Measurements from ENCODE around the gene NCAPH2.

The NCAPH2 gene

GRCh38 chr22:50567721-50568252, 59.8 kb downstream of the NCAPH2 start:
- Histone ChIP-seq H3K4me1 (ENCODE audit: control insufficient read depth in 1 of 2, insufficient read depth in 1 of 2, low read depth in 1 of 2, low read length in 1 of 2) (peaks cover 11% of the 10 kb centered on the region in 2 experiments), H3K36me3 (peaks cover 54% of the 10 kb centered on the region), H3K4me3 (ENCODE audit: low read depth in 1 of 2, low read length in 1 of 2) (no peak overlapping the region), H3K27me3 (peaks cover 21% of the 10 kb centered on the region), H3K27ac (no peak overlapping the region), H3K9me3 (no peaks in the 10 kb centered on the region)
- no peak for TF ChIP-seq CTCF (IDR thresholded peaks at IDR 0.05)

- Histone ChIP-seq H3K4me1 (ENCODE audit: control insufficient read depth in 1 of 2, insufficient read depth in 1 of 2, low read depth in 1 of 2, low read length in 1 of 2) (peaks cover 3% of the 10 kb centered on the region in 2 experiments), H3K36me3 (peaks cover 62% of the 10 kb centered on the region), H3K27ac (no peak overlapping the region), H3K27me3 (peaks cover 19% of the 10 kb centered on the region), H3K4me3 (ENCODE audit: low read depth in 1 of 2, low read length in 1 of 2) (no peak overlapping the region), H3K9me3 (no peaks in the 10 kb centered on the region)
- TF ChIP-seq CTCF (IDR thresholded peaks at IDR 0.05), result no peak
These were observed 60.6 kb downstream of the NCAPH2 start for GRCh38 chr22:50568626-50569025.

- Histone ChIP-seq H3K36me3 (peaks cover 67% of the 10 kb centered on the region), H3K27me3 (peaks cover 15% of the 10 kb centered on the region), H3K9me3 (no peaks in the 10 kb centered on the region), H3K27ac (no peak overlapping the region), H3K4me1 (ENCODE audit: control insufficient read depth in 1 of 2, insufficient read depth in 1 of 2, low read depth in 1 of 2, low read length in 1 of 2) (no peaks in the 10 kb centered on the region), H3K4me3 (ENCODE audit: low read depth in 1 of 2, low read length in 1 of 2) (no peak overlapping the region)
- no peak for TF ChIP-seq CTCF (IDR thresholded peaks at IDR 0.05)
These were observed 61.0 kb downstream of the NCAPH2 start for GRCh38 chr22:50569041-50569459.

GRCh38 chr22:50569896-50570535, 62.0 kb downstream of the NCAPH2 start:
- peaks cover 72% of the 10 kb centered on the region for H3K36me3 ChIP-seq
- H3K4me1 ChIP-seq (ENCODE audit: control insufficient read depth in 1 of 2, insufficient read depth in 1 of 2, low read depth in 1 of 2, low read length in 1 of 2), result no peaks in the 10 kb centered on the region
- no peak for TF ChIP-seq CTCF (IDR thresholded peaks at IDR 0.05)
- H3K4me3 ChIP-seq (ENCODE audit: low read depth in 1 of 2, low read length in 1 of 2), result no peak overlapping the region
- H3K27me3 ChIP-seq, result peaks cover 5% of the 10 kb centered on the region
- H3K9me3 ChIP-seq, result no peaks in the 10 kb centered on the region
- no peak overlapping the region for H3K27ac ChIP-seq

- Histone ChIP-seq H3K4me3 (ENCODE audit: low read depth in 1 of 2, low read length in 1 of 2) (no peak overlapping the region), H3K36me3 (peaks cover 79% of the 10 kb centered on the region), H3K9me3 (no peaks in the 10 kb centered on the region), H3K27me3 (no peaks in the 10 kb centered on the region), H3K4me1 (ENCODE audit: control insufficient read depth in 1 of 2, insufficient read depth in 1 of 2, low read depth in 1 of 2, low read length in 1 of 2) (no peaks in the 10 kb centered on the region), H3K27ac (no peak overlapping the region)
- no peak for TF ChIP-seq CTCF (IDR thresholded peaks at IDR 0.05)
These were observed 62.8 kb downstream of the NCAPH2 start for GRCh38 chr22:50570861-50571260.
